GM18858 (cell line): ENCODE data around the gene RRM2.
"Not testable (repeated sequence)": the region's sequence is repeated elsewhere in the genome, so short reads cannot be mapped to it uniquely, and the experiment has no call there.

ENCODE experiments used
- ATAC-seq: cut with Tn5 transposase; IDR thresholded peaks from one replicate; pipeline ENCODE4 v1.9.1; 2021; ENCODE audit not compliant: unreplicated experiment

Gene RRM2

DNA sequence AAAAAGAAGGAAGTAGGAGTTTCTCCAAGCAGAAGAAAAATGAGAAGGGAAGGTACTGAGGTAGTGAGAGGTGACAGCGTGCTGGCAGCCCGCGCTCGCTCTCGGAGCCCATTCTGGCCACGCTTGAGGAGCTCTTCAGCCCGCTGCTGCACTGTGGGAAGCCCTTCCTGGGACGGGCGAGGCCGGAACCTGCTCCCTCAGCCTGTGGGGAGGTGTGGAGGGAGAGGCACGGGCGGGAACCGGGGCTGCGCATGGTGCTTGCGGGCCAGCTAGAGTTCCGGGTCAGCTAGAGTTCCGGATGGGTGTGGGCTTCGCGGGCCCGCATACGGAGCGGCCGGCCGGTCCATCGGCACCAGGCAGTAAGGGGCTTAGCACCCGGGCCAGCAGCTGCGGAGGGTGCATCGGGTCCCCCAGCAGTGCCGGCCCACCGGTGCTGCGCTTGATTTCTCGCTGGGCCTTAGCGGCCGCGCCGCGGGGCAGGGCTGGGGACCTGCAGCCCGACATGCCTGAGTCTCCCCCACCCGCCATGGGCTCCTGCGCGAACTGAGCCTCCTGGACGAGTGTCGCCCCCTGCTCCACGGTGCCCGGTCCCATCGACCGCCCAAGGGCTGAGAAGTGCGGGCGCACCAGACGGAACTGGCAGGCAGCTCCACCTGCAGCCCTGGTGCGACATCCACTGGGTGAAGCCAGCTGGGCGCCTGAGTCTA, 31.2 kb upstream of the RRM2 start:
- ATAC-seq, result no peak

GRCh38 chr2:10091889-10092244, 30.7 kb upstream of the RRM2 start:
- ATAC-seq, result not testable (repeated sequence)

GRCh38 chr2:10094271-10094814, 28.2 kb upstream of the RRM2 start:
- ATAC-seq, result no peak

DNA sequence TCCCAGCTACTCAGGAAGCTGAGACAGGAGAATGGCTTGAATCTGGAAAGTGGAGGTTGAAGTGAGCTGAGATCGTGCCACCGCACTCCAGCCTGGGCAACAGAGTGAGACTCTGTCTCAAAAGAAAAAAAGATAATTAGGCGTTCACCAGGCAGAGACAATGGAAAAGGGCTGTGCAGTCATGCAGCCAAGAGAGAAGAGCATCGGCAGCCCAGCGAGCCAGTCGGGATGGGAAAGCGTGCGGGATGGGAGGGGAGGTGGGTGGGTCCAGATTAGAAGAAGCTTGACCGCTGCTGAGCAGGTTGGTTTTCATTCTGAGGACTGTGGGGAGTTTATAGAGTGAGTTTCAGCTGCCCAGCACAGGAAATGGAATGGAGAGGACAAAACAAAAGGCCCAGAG, 27.4 kb upstream of the RRM2 start:
- ATAC-seq, result no peak

DNA sequence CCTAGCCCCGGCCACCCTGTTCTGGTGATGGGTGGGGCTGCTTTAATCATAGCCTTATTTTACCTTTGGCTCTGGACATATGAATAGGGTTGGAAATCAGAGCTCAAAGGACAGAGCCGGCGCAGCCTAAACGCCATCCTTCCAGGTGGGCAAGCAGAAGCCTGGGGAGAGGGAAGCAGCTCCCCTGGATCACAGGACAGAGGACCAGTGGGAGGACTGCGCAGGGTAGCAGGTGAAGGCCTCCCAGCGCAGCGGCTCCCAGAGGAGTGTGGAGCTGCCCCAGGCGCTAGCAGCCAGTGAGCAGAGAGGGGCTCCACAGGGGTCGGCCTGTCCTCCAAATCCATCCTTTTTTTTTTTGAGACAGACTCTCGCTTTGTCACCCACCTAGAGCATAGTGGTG, 25.9 kb upstream of the RRM2 start:
- ATAC-seq, result no peak

DNA sequence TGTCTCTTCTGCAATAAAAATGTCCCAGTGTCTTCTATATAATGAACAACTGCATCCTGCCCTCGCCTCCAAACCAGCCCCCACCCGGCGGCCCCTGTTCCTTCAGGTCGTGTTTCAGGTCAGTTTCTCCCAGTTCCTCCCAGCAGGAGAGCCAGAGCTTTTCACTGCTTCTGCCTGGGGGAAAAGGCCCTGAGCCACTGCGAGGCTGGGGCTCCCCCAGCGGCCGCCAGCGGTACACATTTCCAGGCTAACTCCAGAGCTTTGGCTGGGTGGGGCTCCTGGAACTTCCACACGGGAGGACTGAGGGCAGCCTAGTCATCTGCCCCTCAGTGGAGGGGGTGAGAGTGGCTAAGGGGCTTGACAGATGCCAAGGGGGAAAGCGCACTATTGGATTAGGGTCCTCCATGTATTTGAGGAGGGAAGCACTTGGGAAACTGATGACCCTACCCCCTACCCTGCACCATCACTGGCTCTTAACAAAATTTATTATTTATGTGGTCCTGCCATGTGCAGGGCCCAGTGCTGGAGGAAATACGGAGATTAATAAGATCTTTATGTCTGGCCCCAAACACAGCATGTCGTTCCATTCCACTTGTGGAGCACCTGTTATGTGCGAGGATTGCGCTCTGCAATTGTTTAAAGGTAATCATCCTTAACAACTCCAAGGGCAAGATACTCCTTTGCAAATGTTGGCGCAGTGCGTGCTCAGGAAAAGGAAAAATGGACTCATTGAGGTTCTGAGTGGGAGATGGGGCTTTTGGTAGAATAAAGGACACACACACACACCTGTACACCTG, 25.0 kb upstream of the RRM2 start:
- ATAC-seq, result no peak

GRCh38 chr2:10101491-10101890, 21.0 kb upstream of the RRM2 start:
- no peak for ATAC-seq

DNA sequence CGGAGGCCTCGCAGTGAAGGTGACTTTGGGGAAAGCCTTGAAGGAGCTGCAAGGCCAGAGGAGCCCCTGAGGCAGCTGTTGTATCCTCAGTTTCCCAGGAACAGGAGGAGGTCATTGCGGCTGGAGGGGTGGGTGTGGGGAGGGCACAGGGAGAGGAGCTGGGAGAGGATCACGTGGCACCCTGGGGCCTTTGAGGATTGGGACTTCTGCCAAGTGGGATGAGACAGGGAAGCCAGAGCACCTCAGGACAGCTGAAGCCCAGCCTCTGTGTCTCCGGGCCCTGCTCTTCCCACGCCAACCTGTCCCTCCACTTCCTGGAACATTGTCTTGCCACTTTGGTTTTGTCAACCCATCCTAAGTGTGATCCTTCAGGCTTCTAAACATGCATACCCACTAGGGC, 19.4 kb upstream of the RRM2 start:
- ATAC-seq, result no peak

DNA sequence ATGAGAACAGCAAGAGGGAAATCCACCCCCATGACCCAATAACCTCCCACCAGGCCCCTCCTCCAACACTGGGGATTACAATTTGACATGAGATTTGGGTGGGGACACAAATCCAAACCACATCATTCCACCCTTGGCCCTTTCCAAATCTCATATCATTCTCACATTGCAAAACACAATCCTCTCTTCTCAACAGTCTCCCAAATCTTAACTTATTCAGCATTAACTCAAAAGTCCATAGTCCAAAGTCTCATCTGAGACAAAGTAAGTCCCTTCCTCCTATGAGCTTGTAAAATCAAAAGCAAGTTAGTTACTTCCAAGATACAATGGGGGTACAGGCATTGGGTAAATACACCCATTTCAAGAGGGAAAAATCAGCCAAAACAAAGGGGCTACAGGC, 17.6 kb upstream of the RRM2 start:
- ATAC-seq, result not testable (repeated sequence)

DNA sequence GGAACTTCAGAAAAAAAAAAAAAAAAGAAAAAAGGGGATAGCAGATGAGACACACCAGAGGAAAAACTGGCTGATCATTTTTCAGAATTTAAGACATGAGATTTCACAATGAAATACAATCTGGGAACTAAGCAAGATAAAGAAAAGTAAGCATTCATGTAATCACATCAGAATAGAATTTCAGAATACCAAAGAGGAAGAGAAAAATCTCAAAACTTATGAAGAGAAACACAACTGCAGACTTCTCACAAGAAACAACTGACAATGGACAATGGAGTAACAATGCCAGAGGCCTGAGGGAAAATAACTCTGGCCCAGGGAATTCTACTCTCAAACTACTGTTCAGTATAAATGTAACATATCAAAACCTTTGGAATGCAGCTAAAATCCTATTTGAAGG, 13.2 kb upstream of the RRM2 start:
- ATAC-seq, result no peak

DNA sequence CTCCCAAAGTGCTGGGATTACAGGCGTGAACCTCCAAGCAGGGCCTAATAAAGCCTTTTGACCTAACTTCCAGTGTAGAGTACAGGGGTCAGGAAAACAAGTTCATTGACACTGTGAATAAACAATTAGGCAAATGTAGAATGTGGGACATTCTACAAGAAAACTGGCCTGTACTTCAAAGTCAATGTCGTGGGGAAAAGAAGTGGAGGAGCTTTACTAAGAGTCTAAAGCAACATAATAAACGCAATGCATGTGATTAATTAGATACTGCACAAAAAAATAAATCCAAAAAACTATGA, 3.6 kb upstream of the RRM2 start:
- ATAC-seq, result no peak

DNA sequence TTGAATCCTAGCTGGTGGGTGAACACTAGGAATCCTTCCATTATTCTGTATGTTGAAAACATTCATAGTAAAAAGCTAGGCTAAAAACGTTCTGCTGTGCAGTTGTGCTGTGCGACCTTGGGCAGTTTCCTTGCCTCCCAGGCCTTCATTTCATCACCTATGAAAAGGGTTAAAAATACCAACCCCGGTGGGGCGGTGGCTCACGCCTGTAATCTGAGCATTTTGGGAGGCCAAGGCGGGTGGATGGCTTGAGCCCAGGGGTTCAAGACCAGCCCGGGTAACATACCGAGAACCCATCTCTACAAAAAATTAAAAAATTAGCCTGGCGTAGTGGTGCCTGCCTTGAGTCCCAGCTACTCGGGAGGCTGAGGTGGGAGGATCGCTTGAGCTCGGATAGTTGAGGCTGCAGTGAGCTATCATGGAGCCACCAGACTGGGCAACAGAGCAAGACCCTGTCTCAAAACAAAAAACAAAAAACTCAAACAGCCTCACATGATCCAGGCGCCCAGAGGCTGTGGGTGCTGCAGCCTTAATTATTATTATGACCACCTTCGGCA, 2.9 kb upstream of the RRM2 start:
- ATAC-seq, result no peak

- no peak for ATAC-seq
These were observed 2.2 kb upstream of the RRM2 start for GRCh38 chr2:10120158-10120876.

- ATAC-seq, result no peak
These were observed 1.5 kb upstream of the RRM2 start for GRCh38 chr2:10120877-10121574.

GRCh38 chr2:10123281-10123680, 742 bp downstream of the RRM2 start:
- ATAC-seq, result no peak

- no peak for ATAC-seq
These were observed 2.1 kb downstream of the RRM2 start for GRCh38 chr2:10124538-10125045.

- no peak for ATAC-seq
These were observed 3.5 kb downstream of the RRM2 start for GRCh38 chr2:10125842-10126631.

GRCh38 chr2:10126632-10127026, 4.1 kb downstream of the RRM2 start:
- no peak for ATAC-seq

- no peak for ATAC-seq
These were observed 5.9 kb downstream of the RRM2 start for GRCh38 chr2:10128420-10128819.

DNA sequence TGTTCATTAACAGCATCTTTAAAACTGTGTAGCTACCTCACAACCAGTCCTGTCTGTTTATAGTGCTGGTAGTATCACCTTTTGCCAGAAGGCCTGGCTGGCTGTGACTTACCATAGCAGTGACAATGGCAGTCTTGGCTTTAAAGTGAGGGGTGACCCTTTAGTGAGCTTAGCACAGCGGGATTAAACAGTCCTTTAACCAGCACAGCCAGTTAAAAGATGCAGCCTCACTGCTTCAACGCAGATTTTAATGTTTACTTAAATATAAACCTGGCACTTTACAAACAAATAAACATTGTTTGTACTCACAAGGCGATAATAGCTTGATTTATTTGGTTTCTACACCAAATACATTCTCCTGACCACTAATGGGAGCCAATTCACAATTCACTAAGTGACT, 7.0 kb downstream of the RRM2 start:
- no peak for ATAC-seq
